HG03460 (cell line): Measurements from ENCODE around the gene TRAPPC8.
"Not testable (repeated sequence)": the region's sequence is repeated elsewhere in the genome, so short reads cannot be mapped to it uniquely, and the experiment has no call there.

ENCODE experiments used
- ATAC-seq: cut with Tn5 transposase; IDR thresholded peaks from one replicate; pipeline ENCODE4 v1.9.1; 2021; ENCODE audit not compliant: unreplicated experiment

The TRAPPC8 gene

GRCh38 chr18:31877900-31878299 lies 65.0 kb downstream of the TRAPPC8 start:
- ATAC-seq: no peak

GRCh38 chr18:31876707-31877106 lies 66.2 kb downstream of the TRAPPC8 start:
- ATAC-seq: no peak

- ATAC-seq: no peak
These were observed 67.6 kb downstream of the TRAPPC8 start for GRCh38 chr18:31875301-31875700.

GRCh38 chr18:31863103-31863502 lies 79.8 kb downstream of the TRAPPC8 start:
- no peak for ATAC-seq

GRCh38 chr18:31860488-31860887 lies 82.4 kb downstream of the TRAPPC8 start:
- ATAC-seq: no peak

- ATAC-seq: no peak
These were observed 85.3 kb downstream of the TRAPPC8 start for GRCh38 chr18:31857526-31858106.

GRCh38 chr18:31850844-31851243 lies 92.1 kb downstream of the TRAPPC8 start:
- ATAC-seq: no peak

- ATAC-seq: no peak
These were observed 102.4 kb downstream of the TRAPPC8 start for GRCh38 chr18:31840499-31840898.

GRCh38 chr18:31837879-31838278 lies 105.0 kb downstream of the TRAPPC8 start:
- ATAC-seq: no peak

- no peak for ATAC-seq
These were observed 107.3 kb downstream of the TRAPPC8 start for GRCh38 chr18:31835528-31836133.

GRCh38 chr18:31831903-31832302 lies 111.0 kb downstream of the TRAPPC8 start:
- no peak for ATAC-seq

GRCh38 chr18:31830686-31831085 lies 112.2 kb downstream of the TRAPPC8 start:
- no peak for ATAC-seq

- ATAC-seq: no peak
These were observed 114.3 kb downstream of the TRAPPC8 start for GRCh38 chr18:31828613-31829012.

GRCh38 chr18:31826673-31827325 lies 116.1 kb downstream of the TRAPPC8 start:
- not testable (repeated sequence) for ATAC-seq

- ATAC-seq: no peak
These were observed 117.2 kb downstream of the TRAPPC8 start for GRCh38 chr18:31825772-31826171.

- no peak for ATAC-seq
These were observed 121.3 kb downstream of the TRAPPC8 start for GRCh38 chr18:31821545-31822171.

- no peak for ATAC-seq
These were observed 123.1 kb downstream of the TRAPPC8 start for GRCh38 chr18:31819925-31820229.

- no peak for ATAC-seq
These were observed 123.6 kb downstream of the TRAPPC8 start for GRCh38 chr18:31819106-31819924.

- no peak for ATAC-seq
These were observed 128.8 kb downstream of the TRAPPC8 start for GRCh38 chr18:31814132-31814531.

- ATAC-seq: not testable (repeated sequence)
These were observed 132.4 kb downstream of the TRAPPC8 start for GRCh38 chr18:31810336-31811130.

GRCh38 chr18:31809049-31809448 lies 133.9 kb downstream of the TRAPPC8 start:
- not testable (repeated sequence) for ATAC-seq
